ENCODE measurements around the gene R3HDM4.
"Not testable (repeated sequence)": the region's sequence is repeated elsewhere in the genome, so short reads cannot be mapped to it uniquely, and the experiment has no call there.

The R3HDM4 gene

GRCh38 chr19:854549-854948, 58.5 kb downstream of the R3HDM4 start:
- no peak for DNase-seq (ENCODE audit: low read depth)

GRCh38 chr19:853614-854220, 59.3 kb downstream of the R3HDM4 start:
- DNase-seq (ENCODE audit: low read depth): not testable (repeated sequence)

GRCh38 chr19:853014-853585, 59.9 kb downstream of the R3HDM4 start:
- DNase-seq (ENCODE audit: low read depth): no peak

GRCh38 chr19:852136-853013, 60.6 kb downstream of the R3HDM4 start, which contains the start of gene ELANE:
Gene ELANE, plus strand, starts transcription at chr19:852303. Its CDS starts 26 bp downstream, at chr19:852329.
- DNase-seq (ENCODE audit: low read depth): no peak

GRCh38 chr19:850979-851335, 62.1 kb downstream of the R3HDM4 start:
- no peak for DNase-seq (ENCODE audit: low read depth)

GRCh38 chr19:850221-850978, 62.6 kb downstream of the R3HDM4 start:
- DNase-seq (ENCODE audit: low read depth): no peak

GRCh38 chr19:849195-849594, 63.8 kb downstream of the R3HDM4 start:
- not testable (repeated sequence) for DNase-seq (ENCODE audit: low read depth)

- no peak for DNase-seq (ENCODE audit: low read depth)
Observed at GRCh38 chr19:848386-848921, 64.6 kb downstream of the R3HDM4 start.
